GM21576 (cell line): Measurements from ENCODE around the gene TEAD1.

Experiments
- ATAC-seq: cut with Tn5 transposase; IDR thresholded peaks from one replicate; pipeline ENCODE4 v1.9.1; 2021; ENCODE audit warnings: mild to moderate bottlenecking, moderate library complexity; ENCODE audit not compliant: unreplicated experiment

The TEAD1 gene

GRCh38 chr11:12924650-12925049, 250.4 kb downstream of the TEAD1 start:
- ATAC-seq = no peak

- no peak for ATAC-seq
Measured at GRCh38 chr11:12925520-12925919, 251.3 kb downstream of the TEAD1 start.

- no peak for ATAC-seq
Measured at GRCh38 chr11:12927221-12927620, 253.0 kb downstream of the TEAD1 start.

GRCh38 chr11:12927886-12928285, 253.7 kb downstream of the TEAD1 start:
- ATAC-seq = no peak

- ATAC-seq = no peak
Measured at GRCh38 chr11:12930850-12931249, 256.6 kb downstream of the TEAD1 start.

- ATAC-seq = no peak
Measured at GRCh38 chr11:12932485-12932884, 258.3 kb downstream of the TEAD1 start.

- ATAC-seq = no peak
Measured at GRCh38 chr11:12936200-12936599, 262.0 kb downstream of the TEAD1 start.

GRCh38 chr11:12938590-12939247, 264.5 kb downstream of the TEAD1 start:
- ATAC-seq = no peak

GRCh38 chr11:12941671-12942070, 267.4 kb downstream of the TEAD1 start:
- no peak for ATAC-seq

- ATAC-seq = no peak
Measured at GRCh38 chr11:12942157-12942556, 267.9 kb downstream of the TEAD1 start.

- no peak for ATAC-seq
Measured at GRCh38 chr11:12943311-12943710, 269.1 kb downstream of the TEAD1 start.

- ATAC-seq = no peak
Measured at GRCh38 chr11:12944889-12945288, 270.7 kb downstream of the TEAD1 start.

- no peak for ATAC-seq
Measured at GRCh38 chr11:12949453-12949852, 275.2 kb downstream of the TEAD1 start.

GRCh38 chr11:12950670-12951069, 276.4 kb downstream of the TEAD1 start:
- no peak for ATAC-seq

GRCh38 chr11:12951376-12951775, 277.2 kb downstream of the TEAD1 start:
- ATAC-seq = no peak

- ATAC-seq = no peak
Measured at GRCh38 chr11:12952094-12952493, 277.9 kb downstream of the TEAD1 start.

GRCh38 chr11:12958986-12959385, 284.8 kb downstream of the TEAD1 start:
- ATAC-seq = no peak

GRCh38 chr11:12961615-12962014, 287.4 kb downstream of the TEAD1 start:
- no peak for ATAC-seq

- ATAC-seq = no peak
Measured at GRCh38 chr11:12962306-12962705, 288.1 kb downstream of the TEAD1 start.

GRCh38 chr11:12963051-12963450, 288.8 kb downstream of the TEAD1 start:
- no peak for ATAC-seq

GRCh38 chr11:12963792-12964536, 289.7 kb downstream of the TEAD1 start:
- ATAC-seq = peak; percentile 82

- no peak for ATAC-seq
Measured at GRCh38 chr11:12964650-12965049, 290.4 kb downstream of the TEAD1 start.

- no peak for ATAC-seq
Measured at GRCh38 chr11:12966002-12966401, 291.8 kb downstream of the TEAD1 start.
